ENCODE results near the gene ARSG. TPM values are rescaled to one million over a fixed set of nuclear protein-coding genes. Genes with fewer than 3 reads are reported as not detected.

The ARSG gene
- total RNA-seq, 1 experiment from 2014 or later = 6.1 TPM

GRCh38 chr17:68320943-68321555 lies 29.8 kb downstream of the ARSG start:
- Histone ChIP-seq H3K36me3 (ENCODE audit: control insufficient read depth, insufficient read depth, low read length) (no peaks in the 10 kb centered on the region), H3K4me1 (peaks cover 11% of the 10 kb centered on the region), H3K27me3 (replicated peaks; ENCODE audit: control insufficient read depth, insufficient read depth, low read length) (no peaks in the 10 kb centered on the region), H3K9me3 (no peaks in the 10 kb centered on the region; the same call in 1 of the 2 replicates), H3K4me3 (ENCODE audit: low read depth, low read length) (no peak overlapping the region)
- intact Hi-C loops (cut with micrococcal nuclease; ENCODE audit: unreplicated experiment) = no loop called here
- peaks cover 18% of the 10 kb centered on the region for H3K4me1 Mint-ChIP-seq (ENCODE audit: low read depth, unreplicated experiment)
- DNase-seq = no peak
- POLR2A ChIA-PET = no interaction called here
- BruUV-seq (replicated peaks) = no TSS peak
- no peak for TF ChIP-seq CTCF (IDR thresholded peaks at IDR 0.05; ENCODE audit: insufficient read depth in 1 of 2, low read depth in 1 of 2, low read length in 1 of 2, severe bottlenecking in 1 of 2, unreplicated experiment in 1 of 2)
- peaks cover 5% of the 10 kb centered on the region for H3K36me3 Mint-ChIP-seq (ENCODE audit: insufficient read depth, unreplicated experiment)
- peaks cover 5% of the 10 kb centered on the region for H3K9me3 Mint-ChIP-seq (ENCODE audit: unreplicated experiment)
- no peak overlapping the region for H3K27ac Mint-ChIP-seq (ENCODE audit: unreplicated experiment)
- CTCF ChIA-PET = interaction anchor here (0.5 kb wide), 1 partner anchor 286 kb away, joined by 4 read pairs; no protein-coding TSS in a partner anchor
- no peak overlapping the region for H3K4me3 Mint-ChIP-seq (ENCODE audit: unreplicated experiment)
- H3K27me3 Mint-ChIP-seq (ENCODE audit: insufficient read depth, unreplicated experiment) = peaks cover 5% of the 10 kb centered on the region

GRCh38 chr17:68321556-68321954 lies 30.3 kb downstream of the ARSG start:
- Histone ChIP-seq H3K27me3 (replicated peaks; ENCODE audit: control insufficient read depth, insufficient read depth, low read length) (no peaks in the 10 kb centered on the region), H3K4me3 (ENCODE audit: low read depth, low read length) (no peak overlapping the region), H3K9me3 (peaks cover 3% of the 10 kb centered on the region; the same call in 1 of the 2 replicates), H3K36me3 (ENCODE audit: control insufficient read depth, insufficient read depth, low read length) (no peaks in the 10 kb centered on the region), H3K4me1 (peaks cover 17% of the 10 kb centered on the region)
- Mint-ChIP-seq H3K27ac (ENCODE audit: unreplicated experiment) (no peak overlapping the region), H3K9me3 (ENCODE audit: unreplicated experiment) (peaks cover 10% of the 10 kb centered on the region), H3K27me3 (ENCODE audit: insufficient read depth, unreplicated experiment) (peaks cover 7% of the 10 kb centered on the region), H3K4me1 (ENCODE audit: low read depth, unreplicated experiment) (peaks cover 21% of the 10 kb centered on the region), H3K4me3 (ENCODE audit: unreplicated experiment) (no peak overlapping the region), H3K36me3 (ENCODE audit: insufficient read depth, unreplicated experiment) (peaks cover 10% of the 10 kb centered on the region)
- TF ChIP-seq CTCF (IDR thresholded peaks at IDR 0.05; ENCODE audit: insufficient read depth in 1 of 2, low read depth in 1 of 2, low read length in 1 of 2, severe bottlenecking in 1 of 2, unreplicated experiment in 1 of 2) = no peak
- POLR2A ChIA-PET = no interaction called here
- no peak for DNase-seq
- CTCF ChIA-PET = interaction anchor here (0.5 kb wide), 1 partner anchor 297 kb away, joined by 3 read pairs; no protein-coding TSS in a partner anchor
- intact Hi-C loops (cut with micrococcal nuclease; ENCODE audit: unreplicated experiment) = no loop called here
- no TSS peak for BruUV-seq (replicated peaks)

GRCh38 chr17:68322630-68323029 lies 31.3 kb downstream of the ARSG start:
- ChIA-PET CTCF (no interaction called here), POLR2A (no interaction called here)
- H3K9me3 ChIP-seq = peaks cover 10% of the 10 kb centered on the region; the same call in 1 of the 2 replicates
- H3K27me3 ChIP-seq (replicated peaks; ENCODE audit: control insufficient read depth, insufficient read depth, low read length) = no peaks in the 10 kb centered on the region
- peaks cover 10% of the 10 kb centered on the region for H3K36me3 Mint-ChIP-seq (ENCODE audit: insufficient read depth, unreplicated experiment)
- no peak for TF ChIP-seq CTCF (IDR thresholded peaks at IDR 0.05; ENCODE audit: insufficient read depth in 1 of 2, low read depth in 1 of 2, low read length in 1 of 2, severe bottlenecking in 1 of 2, unreplicated experiment in 1 of 2)
- no peak overlapping the region for H3K4me3 Mint-ChIP-seq (ENCODE audit: unreplicated experiment)
- DNase-seq = no peak
- intact Hi-C loops (cut with micrococcal nuclease; ENCODE audit: unreplicated experiment) = no loop called here
- H3K36me3 ChIP-seq (ENCODE audit: control insufficient read depth, insufficient read depth, low read length) = no peaks in the 10 kb centered on the region
- BruUV-seq (replicated peaks) = no TSS peak
- H3K4me1 Mint-ChIP-seq (ENCODE audit: low read depth, unreplicated experiment) = peaks cover 23% of the 10 kb centered on the region
- H3K4me3 ChIP-seq (ENCODE audit: low read depth, low read length) = no peak overlapping the region
- peaks cover 10% of the 10 kb centered on the region for H3K27me3 Mint-ChIP-seq (ENCODE audit: insufficient read depth, unreplicated experiment)
- peaks cover 20% of the 10 kb centered on the region for H3K9me3 Mint-ChIP-seq (ENCODE audit: unreplicated experiment)
- H3K27ac Mint-ChIP-seq (ENCODE audit: unreplicated experiment) = no peak overlapping the region
- H3K4me1 ChIP-seq = peaks cover 27% of the 10 kb centered on the region

Measured in Caco-2 (cell line).